Activated CD8-positive, alpha-beta T cell treated with anti-CD3 and anti-CD28 coated beads for 36 hours (primary cell): ENCODE data around the gene EXOC4. TPM values are rescaled to one million over a fixed set of nuclear protein-coding genes. Genes with fewer than 3 reads are reported as not detected.

Source experiments
- ATAC-seq: fragments of 200-7000 bp; cut with Tn5 transposase; one replicate; pipeline ENCODE4 v1.10.0; 2021; ENCODE audit warnings: mild to moderate bottlenecking, moderate library complexity
- CTCF ChIA-PET: fragments of 350-600 bp; sonication (Branson Sonifier 250); formaldehyde crosslinking; loops from one replicate; lab custom pipeline; 2021; ENCODE audit warnings: antibody characterized with exemption; lab: Charles Lee
- POLR2A ChIA-PET: fragments of 350-600 bp; sonication (Branson Sonifier 250); formaldehyde crosslinking; loops from one replicate; lab custom pipeline; 2021; ENCODE audit warnings: antibody characterized with exemption; lab: Charles Lee
- DNase-seq: peaks from one replicate; pipeline ENCODE4 v3.0.0-alpha.2; 2020
- H3K27ac Mint-ChIP-seq: one replicate; pipeline ENCODE4 v1.8.0; 2021; ENCODE audit warnings: mild to moderate bottlenecking, mixed read lengths
- H3K27me3 Mint-ChIP-seq: one replicate; pipeline ENCODE4 v1.8.0; 2021; ENCODE audit warnings: mixed read lengths
- H3K36me3 Mint-ChIP-seq: one replicate; pipeline ENCODE4 v1.8.0; 2021; ENCODE audit warnings: low read depth, mixed read lengths
- H3K4me1 Mint-ChIP-seq: one replicate; pipeline ENCODE4 v1.8.0; 2021; ENCODE audit warnings: low read depth, mixed read lengths
- H3K4me3 Mint-ChIP-seq: one replicate; pipeline ENCODE4 v1.8.0; 2021; ENCODE audit warnings: mild to moderate bottlenecking, moderate library complexity, mixed read lengths
- H3K9me3 Mint-ChIP-seq: one replicate; pipeline ENCODE4 v1.8.0; 2021; ENCODE audit warnings: mixed read lengths
- CTCF ChIP-seq: fragments of 200-600 bp; IDR thresholded peaks from one replicate; pipeline ENCODE4 v1.8.0; 2022; ENCODE audit warnings: antibody characterized with exemption, mild to moderate bottlenecking
- intact Hi-C: fragments of 100-400 bp; cut with micrococcal nuclease; formaldehyde crosslinking; loops from one replicate; pipeline ENCODE4 v1.10.0; 2022
- total RNA-seq, 2 experiments: library from RNA; stranded (reverse); gene quantifications; one replicate each; pipeline ENCODE4 v1.2.3, GENCODE V29; 2021

EXOC4 gene
- total RNA-seq, 2 experiments from 2014 or later = 54.1 to 61.7 TPM

- H3K4me3 Mint-ChIP-seq = no peak overlapping the region
- CTCF ChIA-PET = interaction anchor here (1.4 kb wide), 1 partner anchor 94 kb away, joined by 5 read pairs; no protein-coding TSS in a partner anchor
- peaks cover 2% of the 10 kb centered on the region for H3K9me3 Mint-ChIP-seq
- ATAC-seq (no peak), DNase-seq (no peak)
- intact Hi-C loops = no loop called here
- no peaks in the 10 kb centered on the region for H3K4me1 Mint-ChIP-seq
- no peak overlapping the region for H3K27ac Mint-ChIP-seq
- H3K27me3 Mint-ChIP-seq = no peaks in the 10 kb centered on the region
- no peak for TF ChIP-seq CTCF
- peaks cover 8% of the 10 kb centered on the region for H3K36me3 Mint-ChIP-seq
- POLR2A ChIA-PET = no interaction called here
Observed at GRCh38 chr7:134047675-134048074, 794.8 kb downstream of the EXOC4 start.

- ChIA-PET CTCF (interaction anchor here (1.4 kb wide), 1 partner anchor 93 kb away, joined by 5 read pairs; no protein-coding TSS in a partner anchor), POLR2A (no interaction called here)
- Mint-ChIP-seq H3K36me3 (peaks cover 8% of the 10 kb centered on the region), H3K27ac (no peak overlapping the region), H3K27me3 (no peaks in the 10 kb centered on the region), H3K9me3 (peaks cover 2% of the 10 kb centered on the region), H3K4me1 (no peaks in the 10 kb centered on the region), H3K4me3 (no peak overlapping the region)
- no peak for TF ChIP-seq CTCF
- no peak for DNase-seq
- ATAC-seq = no peak
- intact Hi-C loops = no loop called here
Observed at GRCh38 chr7:134048166-134048565, 795.3 kb downstream of the EXOC4 start.

- CTCF ChIA-PET = no interaction called here
- POLR2A ChIA-PET = no interaction called here
- H3K9me3 Mint-ChIP-seq = peaks cover 2% of the 10 kb centered on the region
Observed at GRCh38 chr7:134051020-134051419, 798.1 kb downstream of the EXOC4 start.

GRCh38 chr7:134056816-134057215 lies 803.9 kb downstream of the EXOC4 start:
- H3K4me3 Mint-ChIP-seq = no peak overlapping the region
- no peak for ATAC-seq
- no peak for TF ChIP-seq CTCF
- CTCF ChIA-PET = no interaction called here
- no peak for DNase-seq
- POLR2A ChIA-PET = no interaction called here
- no peak overlapping the region for H3K27ac Mint-ChIP-seq
- H3K36me3 Mint-ChIP-seq = peaks cover 7% of the 10 kb centered on the region
- intact Hi-C loops = no loop called here
- no peaks in the 10 kb centered on the region for H3K9me3 Mint-ChIP-seq
- no peaks in the 10 kb centered on the region for H3K4me1 Mint-ChIP-seq
- no peaks in the 10 kb centered on the region for H3K27me3 Mint-ChIP-seq

More at GRCh38 chr7:134051020-134051419, 798.1 kb downstream of the EXOC4 start:
- intact Hi-C loops = no loop called here
- Mint-ChIP-seq H3K4me3 (no peak overlapping the region), H3K36me3 (peaks cover 5% of the 10 kb centered on the region), H3K4me1 (no peaks in the 10 kb centered on the region), H3K27me3 (no peaks in the 10 kb centered on the region), H3K27ac (no peak overlapping the region)
- ATAC-seq (no peak), DNase-seq (no peak)
- no peak for TF ChIP-seq CTCF

GRCh38 chr7:134058521-134058920 lies 805.6 kb downstream of the EXOC4 start:
- ChIA-PET POLR2A (no interaction called here), CTCF (no interaction called here)
- DNase-seq (no peak), ATAC-seq (no peak)
- H3K4me3 Mint-ChIP-seq = no peak overlapping the region
- H3K36me3 Mint-ChIP-seq = peaks cover 13% of the 10 kb centered on the region
- intact Hi-C loops = no loop called here
- no peaks in the 10 kb centered on the region for H3K4me1 Mint-ChIP-seq
- no peak overlapping the region for H3K27ac Mint-ChIP-seq
- no peaks in the 10 kb centered on the region for H3K27me3 Mint-ChIP-seq
- no peaks in the 10 kb centered on the region for H3K9me3 Mint-ChIP-seq
- no peak for TF ChIP-seq CTCF
